ENCODE measurements around the gene RDH5. TPM values are rescaled to one million over a fixed set of nuclear protein-coding genes. Genes with fewer than 3 reads are reported as not detected.

RDH5 gene
- total RNA-seq, 3 donors from 2014 or later: 18.9 to 90.9 (median 21.6) TPM

DNA sequence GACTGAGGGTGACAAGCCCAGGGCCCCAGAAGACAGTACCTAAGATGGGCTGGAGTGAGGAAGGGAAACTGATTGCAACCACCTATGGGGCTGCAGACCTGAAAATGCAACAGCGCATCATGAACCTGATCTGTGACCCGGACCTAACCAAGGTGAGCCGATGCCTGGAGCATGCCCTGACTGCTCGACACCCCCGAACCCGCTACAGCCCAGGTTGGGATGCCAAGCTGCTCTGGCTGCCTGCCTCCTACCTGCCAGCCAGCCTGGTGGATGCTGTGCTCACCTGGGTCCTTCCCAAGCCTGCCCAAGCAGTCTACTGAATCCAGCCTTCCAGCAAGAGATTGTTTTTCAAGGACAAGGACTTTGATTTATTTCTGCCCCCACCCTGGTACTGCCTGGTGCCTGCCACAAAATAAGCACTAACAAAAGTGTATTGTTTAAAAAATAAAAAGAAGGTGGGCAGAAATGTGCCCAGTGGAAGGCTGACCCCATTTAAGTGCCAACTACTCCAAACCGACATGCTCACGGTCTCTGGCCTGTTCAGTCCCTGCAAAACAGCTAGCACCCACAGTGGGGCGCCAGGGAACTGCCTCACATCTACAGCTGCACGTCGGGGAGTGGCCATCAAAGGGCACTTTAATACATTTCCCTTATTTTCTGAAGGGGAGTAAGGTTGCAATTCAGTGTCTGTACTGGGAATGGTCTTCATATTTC, 4.2 kb downstream of the RDH5 start:
- Histone ChIP-seq H3K9me3 (no peaks in the 10 kb centered on the region), H3K27ac (peak overlapping the region in 1 of 2 donors; percentile 30), H3K27me3 (no peaks in the 10 kb centered on the region), H3K4me1 (peaks cover 9 to 23% of the 10 kb centered on the region in 2 donors), H3K4me3 (no peak overlapping the region), H3K36me3 (no peaks in the 10 kb centered on the region)
- TF ChIP-seq POLR2A (IDR thresholded peaks at IDR 0.05): no peak
- TF ChIP-seq, protein P1, sequence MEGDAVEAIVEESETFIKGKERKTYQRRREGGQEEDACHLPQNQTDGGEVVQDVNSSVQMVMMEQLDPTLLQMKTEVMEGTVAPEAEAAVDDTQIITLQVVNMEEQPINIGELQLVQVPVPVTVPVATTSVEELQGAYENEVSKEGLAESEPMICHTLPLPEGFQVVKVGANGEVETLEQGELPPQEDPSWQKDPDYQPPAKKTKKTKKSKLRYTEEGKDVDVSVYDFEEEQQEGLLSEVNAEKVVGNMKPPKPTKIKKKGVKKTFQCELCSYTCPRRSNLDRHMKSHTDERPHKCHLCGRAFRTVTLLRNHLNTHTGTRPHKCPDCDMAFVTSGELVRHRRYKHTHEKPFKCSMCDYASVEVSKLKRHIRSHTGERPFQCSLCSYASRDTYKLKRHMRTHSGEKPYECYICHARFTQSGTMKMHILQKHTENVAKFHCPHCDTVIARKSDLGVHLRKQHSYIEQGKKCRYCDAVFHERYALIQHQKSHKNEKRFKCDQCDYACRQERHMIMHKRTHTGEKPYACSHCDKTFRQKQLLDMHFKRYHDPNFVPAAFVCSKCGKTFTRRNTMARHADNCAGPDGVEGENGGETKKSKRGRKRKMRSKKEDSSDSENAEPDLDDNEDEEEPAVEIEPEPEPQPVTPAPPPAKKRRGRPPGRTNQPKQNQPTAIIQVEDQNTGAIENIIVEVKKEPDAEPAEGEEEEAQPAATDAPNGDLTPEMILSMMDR (IDR thresholded peaks at IDR 0.05): peak; percentile 21 to 64 (median 36)
- DNase-seq (ENCODE audit: low spot score in 2 of 2): peak; percentile 53 to 73
- intact Hi-C loops (cut with DNase I; ENCODE audit: low total_unique reads): no loop called here

DNA sequence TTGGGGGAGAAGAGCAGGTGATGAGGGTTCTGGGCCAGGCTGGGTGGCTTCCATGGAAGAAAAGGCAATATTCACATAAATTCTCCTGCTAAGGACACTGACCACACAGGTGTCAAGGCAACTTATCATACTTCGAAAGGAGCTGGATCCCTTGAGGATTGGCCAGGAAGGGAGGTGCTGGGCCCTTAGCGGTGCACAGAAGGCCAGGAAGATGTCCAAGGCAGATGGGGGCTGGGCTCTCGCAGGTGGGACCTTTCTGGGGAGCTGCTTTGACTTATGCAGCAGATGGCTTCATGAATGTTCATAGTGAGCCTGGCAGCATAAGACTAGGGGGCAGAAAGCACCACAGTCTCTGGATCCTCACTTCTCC, 4.7 kb downstream of the RDH5 start:
- TF ChIP-seq POLR2A (IDR thresholded peaks at IDR 0.05) (no peak), POLR2AphosphoS5 (IDR thresholded peaks at IDR 0.05) (no peak)
- TF ChIP-seq, protein P1 (IDR thresholded peaks at IDR 0.05): no peak
- Histone ChIP-seq H3K36me3 (no peaks in the 10 kb centered on the region), H3K27me3 (no peaks in the 10 kb centered on the region), H3K4me3 (no peak overlapping the region), H3K27ac (peak overlapping the region in 1 of 2 donors; percentile 30), H3K9me3 (no peaks in the 10 kb centered on the region), H3K4me1 (peaks cover 9 to 18% of the 10 kb centered on the region in 2 donors)
- intact Hi-C loops (cut with DNase I; ENCODE audit: low total_unique reads): no loop called here
- DNase-seq (ENCODE audit: low spot score in 2 of 2): peak in 1 of 2 donors; percentile 38

GRCh38 chr12:55725556-55725955, 5.4 kb downstream of the RDH5 start:
- Histone ChIP-seq H3K4me1 (peaks cover 13% of the 10 kb centered on the region in 2 donors), H3K4me3 (no peak overlapping the region), H3K27ac (peak overlapping the region in 1 of 2 donors; percentile 40), H3K27me3 (no peaks in the 10 kb centered on the region), H3K9me3 (no peaks in the 10 kb centered on the region), H3K36me3 (no peaks in the 10 kb centered on the region)
- intact Hi-C loops (cut with DNase I; ENCODE audit: low total_unique reads): no loop called here
- TF ChIP-seq POLR2AphosphoS5 (IDR thresholded peaks at IDR 0.05): no peak
- TF ChIP-seq POLR2A (IDR thresholded peaks at IDR 0.05): no peak
- TF ChIP-seq, protein P1 (IDR thresholded peaks at IDR 0.05): no peak
- DNase-seq (ENCODE audit: low spot score in 2 of 2): no peak

DNA sequence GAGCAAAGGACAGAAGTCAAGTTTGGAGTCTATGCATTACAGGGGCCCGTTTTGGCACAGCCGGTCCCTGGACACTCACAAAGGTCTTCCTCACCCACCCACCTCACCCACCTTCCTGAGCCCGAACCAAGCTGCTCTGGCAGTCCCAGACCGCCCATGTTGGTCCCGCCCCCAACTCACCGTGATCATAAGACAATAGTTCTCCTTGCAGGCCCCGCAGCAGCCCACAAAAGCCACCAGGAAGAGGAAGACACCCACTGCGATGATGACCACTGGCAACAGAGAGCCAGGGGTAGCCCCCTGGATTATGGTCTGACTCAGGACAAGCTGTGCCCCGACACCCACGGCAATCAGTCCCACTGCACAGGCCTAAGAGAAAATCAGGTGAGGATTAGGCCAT, 6.8 kb downstream of the RDH5 start:
- no peaks in the 10 kb centered on the region for H3K9me3 ChIP-seq
- no peaks in the 10 kb centered on the region for H3K36me3 ChIP-seq
- H3K27me3 ChIP-seq: no peaks in the 10 kb centered on the region
- intact Hi-C loops (cut with DNase I; ENCODE audit: low total_unique reads): no loop called here
- DNase-seq (ENCODE audit: low spot score in 2 of 2): peak in 1 of 2 donors; percentile 51
- H3K4me1 ChIP-seq: peaks cover 9 to 13% of the 10 kb centered on the region in 2 donors
- peak overlapping the region; percentile 96 to 98 for H3K27ac ChIP-seq
- peak overlapping the region; percentile 75 to 89 (median 87) for H3K4me3 ChIP-seq
- TF ChIP-seq POLR2A (IDR thresholded peaks at IDR 0.05) (no peak), POLR2AphosphoS5 (IDR thresholded peaks at IDR 0.05) (no peak)
- TF ChIP-seq, protein P1 (IDR thresholded peaks at IDR 0.05): no peak

- H3K27ac ChIP-seq: peak overlapping the region; percentile 96 to 98
- peaks cover 9 to 13% of the 10 kb centered on the region in 2 donors for H3K4me1 ChIP-seq
- no peaks in the 10 kb centered on the region for H3K9me3 ChIP-seq
- intact Hi-C loops (cut with DNase I; ENCODE audit: low total_unique reads): no loop called here
- peak overlapping the region; percentile 75 to 89 (median 87) for H3K4me3 ChIP-seq
- peak in 1 of 2 donors; percentile 53 for DNase-seq (ENCODE audit: low spot score in 2 of 2)
- H3K36me3 ChIP-seq: no peaks in the 10 kb centered on the region
- no peak for TF ChIP-seq POLR2AphosphoS5 (IDR thresholded peaks at IDR 0.05)
- TF ChIP-seq POLR2A (IDR thresholded peaks at IDR 0.05): no peak
- TF ChIP-seq, protein P1 (IDR thresholded peaks at IDR 0.05): no peak
- H3K27me3 ChIP-seq: no peaks in the 10 kb centered on the region
These were observed 7.5 kb downstream of the RDH5 start for GRCh38 chr12:55727643-55728185.
